Naive B cell (primary cell): ENCODE data around the gene CAPG. TPM values are rescaled to one million over a fixed set of nuclear protein-coding genes. Genes with fewer than 3 reads are reported as not detected.

Experiments used
- ATAC-seq, 2 donors: fragments of 150-1000 bp; cut with Tn5 transposase; 2 replicates each; pipeline ENCODE4 v1.10.0; 2021; ENCODE audit warnings: low read depth in 2 of 2, mild to moderate bottlenecking in 2 of 2, moderate library complexity in 2 of 2
- DNase-seq: peaks from one replicate; pipeline ENCODE4 v3.0.0; 2022
- H3K27ac Mint-ChIP-seq, 6 donors: one replicate each; pipeline ENCODE4 v1.8.0; 2020 to 2022; ENCODE audit warnings: mild to moderate bottlenecking in 6 of 6, mixed read lengths in 6 of 6, moderate library complexity in 5 of 6, inconsistent platforms in 2 of 6
- H3K27me3 Mint-ChIP-seq, 3 donors: one replicate each; pipeline ENCODE4 v1.8.0; 2021 to 2022; ENCODE audit warnings: mixed read lengths in 3 of 3, mild to moderate bottlenecking in 1 of 3
- H3K36me3 Mint-ChIP-seq, 2 donors: one replicate each; pipeline ENCODE4 v1.8.0; 2020 to 2022; ENCODE audit warnings: mixed read lengths in 2 of 2, inconsistent platforms in 1 of 2, mild to moderate bottlenecking in 1 of 2
- H3K4me1 Mint-ChIP-seq, 3 donors: one replicate each; pipeline ENCODE4 v1.8.0; 2020 to 2022; ENCODE audit warnings: mixed read lengths in 3 of 3, inconsistent platforms in 1 of 3, mild to moderate bottlenecking in 1 of 3, moderate library complexity in 1 of 3
- H3K4me3 Mint-ChIP-seq, 8 donors: one replicate each; pipeline ENCODE4 v1.8.0; 2020 to 2022; ENCODE audit warnings: mild to moderate bottlenecking in 8 of 8, mixed read lengths in 8 of 8, moderate library complexity in 8 of 8, inconsistent platforms in 2 of 8
- H3K9me3 Mint-ChIP-seq, 7 donors: one replicate each; pipeline ENCODE4 v1.8.0; 2020 to 2022; ENCODE audit warnings: mixed read lengths in 7 of 7, mild to moderate bottlenecking in 5 of 7, inconsistent platforms in 2 of 7, moderate library complexity in 1 of 7
- polyA plus RNA-seq, 6 donors: library from polyadenylated mRNA; unstranded; fragments of 300-500 nt; fragmentation: Illumina TruSeq; gene quantifications; one replicate each; pipeline ENCODE4 v1.2.3, GENCODE V29; 2021; ENCODE audit warnings: low read depth in 6 of 6

Gene CAPG
- polyA plus RNA-seq, 6 donors from 2014 or later, result 114 to 414 (median 282) TPM

- H3K9me3 Mint-ChIP-seq, result no peaks in the 10 kb centered on the region
- ATAC-seq (no peak), DNase-seq (no peak)
- H3K27ac Mint-ChIP-seq, result peak overlapping the region in 1 of 6 donors; percentile 77
- H3K27me3 Mint-ChIP-seq, result no peaks in the 10 kb centered on the region
- no peaks in the 10 kb centered on the region for H3K36me3 Mint-ChIP-seq
- peaks cover 29 to 41% (median 37%) of the 10 kb centered on the region in 3 donors for H3K4me1 Mint-ChIP-seq
- peak overlapping the region in 6 of 8 donors; percentile 8 to 80 (median 56) for H3K4me3 Mint-ChIP-seq
These were observed 25.2 kb upstream of the CAPG start for GRCh38 chr2:85435220-85435958.

- H3K4me1 Mint-ChIP-seq, result peaks cover 31 to 41% (median 37%) of the 10 kb centered on the region in 3 donors
- H3K27me3 Mint-ChIP-seq, result no peaks in the 10 kb centered on the region
- H3K36me3 Mint-ChIP-seq, result no peaks in the 10 kb centered on the region
- no peaks in the 10 kb centered on the region for H3K9me3 Mint-ChIP-seq
- no peak for DNase-seq
- H3K27ac Mint-ChIP-seq, result peak overlapping the region in 2 of 6 donors; percentile 4 to 79
- H3K4me3 Mint-ChIP-seq, result peak overlapping the region in 3 of 8 donors; percentile 42 to 80 (median 57)
- no peak for ATAC-seq
These were observed 24.5 kb upstream of the CAPG start for GRCh38 chr2:85434696-85435095.

DNA sequence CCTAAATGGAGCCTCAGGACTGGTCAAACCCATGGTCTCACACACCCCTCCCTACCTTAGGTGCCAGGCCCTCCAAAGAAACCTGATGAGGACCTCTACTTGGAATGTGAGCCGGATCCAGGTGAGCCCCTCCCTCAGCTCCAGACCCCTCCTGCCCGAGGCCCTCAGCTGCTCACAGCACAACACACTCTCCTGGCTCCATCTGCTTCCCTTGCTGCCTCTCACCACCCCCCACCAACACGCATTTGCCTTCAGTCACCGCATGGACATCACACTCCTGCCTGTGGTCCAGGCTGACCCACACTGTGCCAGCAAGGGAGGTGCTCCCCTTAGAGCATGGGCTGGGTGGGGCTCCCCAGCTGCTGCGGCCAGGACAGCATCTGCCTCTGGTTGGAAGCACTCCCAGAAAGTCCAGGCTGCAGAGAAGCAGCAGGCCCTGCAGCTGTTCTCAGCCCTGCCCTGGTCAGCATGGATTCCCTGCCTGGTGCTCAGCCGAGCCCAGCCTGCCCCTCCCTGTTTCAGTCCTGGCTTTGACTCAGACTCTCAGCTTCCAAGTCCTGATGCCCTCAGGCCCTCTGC lies 23.4 kb upstream of the CAPG start:
- Mint-ChIP-seq H3K27ac (no peak overlapping the region), H3K9me3 (no peaks in the 10 kb centered on the region), H3K4me1 (peaks cover 33 to 39% (median 37%) of the 10 kb centered on the region in 3 donors), H3K36me3 (no peaks in the 10 kb centered on the region), H3K4me3 (no peak overlapping the region), H3K27me3 (no peaks in the 10 kb centered on the region)
- no peak for DNase-seq
- ATAC-seq, result no peak

DNA sequence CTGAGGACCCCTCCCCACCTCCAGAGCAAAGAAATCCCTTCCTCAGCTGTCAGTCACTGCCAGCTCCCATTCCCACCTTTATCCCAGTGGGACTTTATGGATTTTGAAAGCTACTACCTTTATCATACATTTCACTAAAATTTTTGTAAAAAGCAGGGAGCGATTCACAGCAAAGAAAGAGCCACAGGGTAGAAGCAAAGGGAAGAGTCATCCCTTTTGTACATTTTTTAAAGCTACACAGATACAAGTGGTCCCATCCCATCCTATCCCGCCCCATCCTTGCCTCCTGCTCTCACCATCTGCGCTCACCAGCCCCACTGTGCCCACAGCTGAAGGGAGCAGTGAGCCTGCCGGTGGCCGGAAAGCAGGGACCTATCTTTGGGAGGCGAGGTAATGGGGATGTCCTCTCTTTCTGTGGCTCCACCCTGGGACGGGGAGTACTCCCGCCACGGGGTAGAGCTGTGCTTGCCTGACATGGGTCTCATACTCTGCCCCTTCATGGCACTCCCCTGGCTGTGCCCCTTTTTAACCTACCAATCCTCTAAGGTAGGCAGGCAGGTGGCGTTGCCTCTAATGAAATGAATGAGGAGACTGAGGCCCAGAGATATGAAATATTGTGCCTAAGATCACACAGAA lies 21.5 kb upstream of the CAPG start:
- Mint-ChIP-seq H3K4me3 (no peak overlapping the region), H3K9me3 (no peaks in the 10 kb centered on the region), H3K27me3 (no peaks in the 10 kb centered on the region)

GRCh38 chr2:85430752-85431569 lies 20.8 kb upstream of the CAPG start:
- ATAC-seq (no peak), DNase-seq (no peak)
- H3K27ac Mint-ChIP-seq, result no peak overlapping the region
- H3K36me3 Mint-ChIP-seq, result no peaks in the 10 kb centered on the region
- H3K4me1 Mint-ChIP-seq, result peaks cover 12 to 20% (median 16%) of the 10 kb centered on the region in 3 donors
- no peaks in the 10 kb centered on the region for H3K9me3 Mint-ChIP-seq
- no peaks in the 10 kb centered on the region for H3K27me3 Mint-ChIP-seq
- H3K4me3 Mint-ChIP-seq, result no peak overlapping the region

More for the DNA sequence above, 21.5 kb upstream of the CAPG start:
- H3K36me3 Mint-ChIP-seq, result no peaks in the 10 kb centered on the region
- H3K27ac Mint-ChIP-seq, result no peak overlapping the region
- peaks cover 19 to 23% (median 23%) of the 10 kb centered on the region in 3 donors for H3K4me1 Mint-ChIP-seq
- DNase-seq, result no peak
- no peak for ATAC-seq

GRCh38 chr2:85429924-85430289 lies 19.7 kb upstream of the CAPG start:
- H3K4me3 Mint-ChIP-seq, result no peak overlapping the region
- no peak overlapping the region for H3K27ac Mint-ChIP-seq
- H3K36me3 Mint-ChIP-seq, result no peaks in the 10 kb centered on the region

DNA sequence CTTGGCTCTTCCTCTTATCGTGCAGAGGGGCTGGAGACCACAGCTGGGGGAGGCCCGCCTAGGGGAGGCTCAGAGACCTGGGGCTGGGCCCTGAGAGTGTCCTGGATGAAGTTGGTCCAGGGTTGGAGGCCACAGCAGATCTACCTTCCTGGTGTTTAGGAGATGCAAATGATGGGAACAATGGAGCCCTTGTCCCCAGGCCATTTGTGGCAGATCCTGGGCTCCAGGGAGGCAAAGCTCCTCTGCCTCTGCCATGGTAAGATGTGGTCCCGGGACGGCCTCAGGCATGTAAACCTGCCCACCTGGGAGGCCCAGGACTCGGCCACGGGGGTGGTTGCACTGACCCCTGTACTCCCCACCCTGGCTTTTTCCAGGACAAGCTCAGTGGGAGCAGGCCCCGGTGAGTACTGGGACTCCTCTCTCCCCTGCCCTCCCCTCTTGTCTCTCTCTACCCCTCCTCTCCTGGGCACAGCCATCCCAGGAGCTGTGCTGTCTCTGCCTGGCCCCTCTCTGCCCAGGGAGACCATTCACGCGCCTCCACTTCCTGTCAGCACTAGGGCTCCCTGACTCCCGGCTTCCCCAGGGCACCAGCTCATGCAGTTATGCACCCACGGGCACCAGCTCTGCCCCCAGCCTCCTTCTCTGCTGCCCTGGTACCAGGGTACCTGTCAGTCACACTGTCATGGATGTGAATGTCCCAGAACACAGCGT lies 19.2 kb upstream of the CAPG start:
- no peak for DNase-seq
- H3K27me3 Mint-ChIP-seq, result no peaks in the 10 kb centered on the region
- no peak overlapping the region for H3K4me3 Mint-ChIP-seq
- no peak overlapping the region for H3K27ac Mint-ChIP-seq
- no peaks in the 10 kb centered on the region for H3K36me3 Mint-ChIP-seq
- H3K9me3 Mint-ChIP-seq, result no peaks in the 10 kb centered on the region
- H3K4me1 Mint-ChIP-seq, result peaks cover 1 to 6% (median 4%) of the 10 kb centered on the region in 3 donors
- ATAC-seq, result no peak

More at GRCh38 chr2:85429924-85430289, 19.7 kb upstream of the CAPG start:
- Mint-ChIP-seq H3K4me1 (peaks cover 5 to 11% (median 7%) of the 10 kb centered on the region in 3 donors), H3K9me3 (no peaks in the 10 kb centered on the region), H3K27me3 (no peaks in the 10 kb centered on the region)
- DNase-seq (no peak), ATAC-seq (no peak)

DNA sequence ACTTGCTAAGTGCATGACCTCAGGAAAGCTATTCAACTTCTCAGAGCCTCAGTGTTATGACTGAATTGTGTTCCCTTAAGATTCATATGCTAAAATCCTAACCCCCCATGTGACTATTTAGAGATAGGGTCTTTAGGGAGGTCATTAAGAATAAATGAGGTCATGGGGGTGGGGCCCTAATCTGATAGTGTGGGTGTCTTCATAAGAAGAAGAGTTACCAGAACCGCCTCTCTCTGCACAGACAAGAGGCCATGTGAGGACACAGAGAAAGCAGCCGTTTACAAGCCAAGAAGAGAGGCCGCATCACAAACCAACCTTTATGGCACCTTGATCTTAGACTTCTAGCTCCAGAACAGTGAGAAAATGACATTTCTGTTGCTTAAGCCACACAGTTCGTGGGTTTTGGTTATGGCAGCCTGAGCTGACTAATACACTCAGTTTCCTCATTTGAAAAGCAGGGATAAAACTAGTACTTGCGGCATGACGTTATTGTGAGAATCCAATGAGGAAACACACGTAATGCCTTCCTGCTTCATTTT lies 18.2 kb upstream of the CAPG start:
- peak overlapping the region in 1 of 6 donors; percentile 52 for H3K27ac Mint-ChIP-seq
- ATAC-seq, result no peak

DNA sequence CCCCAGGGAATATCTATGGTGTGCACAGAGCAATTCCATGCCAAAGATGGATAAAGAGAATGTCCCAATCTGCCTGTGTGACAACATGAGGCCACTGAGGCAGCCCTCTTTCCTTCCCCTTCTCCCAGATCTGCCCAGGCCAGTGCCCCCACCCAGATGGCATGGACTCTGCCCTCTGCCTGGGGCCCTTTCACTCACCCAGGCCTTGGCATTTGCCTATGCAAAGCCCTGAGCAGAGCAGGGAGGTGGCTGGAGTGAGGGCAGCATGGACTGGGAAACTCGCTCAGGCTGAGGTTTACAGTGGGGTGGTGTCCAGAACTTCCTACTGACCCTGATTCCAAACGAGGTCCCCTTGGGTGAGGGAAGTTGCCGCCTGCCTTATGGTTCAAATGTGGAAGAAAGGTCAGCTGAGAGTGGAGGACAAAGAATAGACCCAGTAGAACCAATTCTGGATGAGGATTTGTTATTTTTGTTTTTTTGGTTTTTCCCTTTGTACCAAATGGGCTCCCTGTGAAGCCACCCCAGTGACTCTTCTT lies 17.2 kb upstream of the CAPG start:
- Mint-ChIP-seq H3K4me3 (no peak overlapping the region), H3K27ac (no peak overlapping the region), H3K9me3 (no peaks in the 10 kb centered on the region), H3K36me3 (no peaks in the 10 kb centered on the region), H3K4me1 (peaks cover 0 to 6% (median 4%) of the 10 kb centered on the region in 3 donors), H3K27me3 (no peaks in the 10 kb centered on the region)
- DNase-seq (no peak), ATAC-seq (no peak)

More for the DNA sequence above, 18.2 kb upstream of the CAPG start:
- H3K27me3 Mint-ChIP-seq, result no peaks in the 10 kb centered on the region
- H3K9me3 Mint-ChIP-seq, result no peaks in the 10 kb centered on the region
- peaks cover 0 to 6% (median 4%) of the 10 kb centered on the region in 3 donors for H3K4me1 Mint-ChIP-seq
- H3K4me3 Mint-ChIP-seq, result no peak overlapping the region
- no peaks in the 10 kb centered on the region for H3K36me3 Mint-ChIP-seq
- DNase-seq, result no peak

- ATAC-seq, result no peak
- H3K4me1 Mint-ChIP-seq, result peaks cover 9 to 18% (median 11%) of the 10 kb centered on the region in 3 donors
- no peaks in the 10 kb centered on the region for H3K27me3 Mint-ChIP-seq
- H3K36me3 Mint-ChIP-seq, result no peaks in the 10 kb centered on the region
- H3K4me3 Mint-ChIP-seq, result no peak overlapping the region
- H3K27ac Mint-ChIP-seq, result no peak overlapping the region
- H3K9me3 Mint-ChIP-seq, result no peaks in the 10 kb centered on the region
- no peak for DNase-seq
These were observed 15.4 kb upstream of the CAPG start for GRCh38 chr2:85425588-85425987.

- Mint-ChIP-seq H3K27me3 (no peaks in the 10 kb centered on the region), H3K36me3 (no peaks in the 10 kb centered on the region), H3K27ac (peak overlapping the region in 3 of 6 donors; percentile 39 to 74 (median 69)), H3K9me3 (no peaks in the 10 kb centered on the region), H3K4me1 (peaks cover 14 to 30% (median 26%) of the 10 kb centered on the region in 3 donors), H3K4me3 (no peak overlapping the region)
- ATAC-seq (no peak), DNase-seq (no peak)
These were observed 13.4 kb upstream of the CAPG start for GRCh38 chr2:85423525-85423924.

DNA sequence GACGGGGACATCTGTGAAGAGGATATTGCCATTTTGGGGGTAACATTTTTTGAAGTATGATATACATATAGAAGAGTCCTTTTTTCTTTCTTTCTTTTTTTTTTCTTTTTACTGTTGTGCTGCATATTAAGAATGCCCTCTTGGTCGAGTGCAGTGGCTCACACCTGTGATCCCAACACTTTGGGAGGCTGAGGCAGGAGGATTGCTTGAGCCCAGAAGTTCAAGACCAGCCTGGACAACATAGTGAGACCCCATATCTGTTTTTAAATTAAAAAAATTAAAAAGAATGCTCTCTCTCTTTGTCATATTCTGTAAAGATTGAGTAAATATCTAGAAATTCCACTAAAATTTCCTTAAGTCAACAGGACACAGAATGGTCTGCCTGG lies 11.9 kb upstream of the CAPG start:
- Mint-ChIP-seq H3K36me3 (no peaks in the 10 kb centered on the region), H3K27ac (peak overlapping the region in 3 of 6 donors; percentile 21 to 82 (median 36)), H3K27me3 (no peaks in the 10 kb centered on the region), H3K4me3 (peak overlapping the region in 1 of 8 donors; percentile 74), H3K9me3 (no peaks in the 10 kb centered on the region), H3K4me1 (peaks cover 14 to 30% (median 29%) of the 10 kb centered on the region in 3 donors)
- DNase-seq (no peak), ATAC-seq (no peak)
